AG10803 (cell line): ENCODE measurements around the gene PBX1.

Experiments used
- DNase-seq: peaks from one replicate; pipeline ENCODE4 v3.0.0; 2010; ENCODE audit warnings: low read depth
- H3K4me3 ChIP-seq: 2 replicates; pipeline ENCODE4 v1.5.1; 2011; ENCODE audit warnings: mild to moderate bottlenecking, low read length, control low read depth
- TF ChIP-seq, protein P1 (sequence below): conservative IDR thresholded peaks from 2 replicates; pipeline ENCODE4 v1.5.1; 2011; ENCODE audit warnings: mild to moderate bottlenecking, low read length, control low read depth, inconsistent platforms

The PBX1 gene

DNA sequence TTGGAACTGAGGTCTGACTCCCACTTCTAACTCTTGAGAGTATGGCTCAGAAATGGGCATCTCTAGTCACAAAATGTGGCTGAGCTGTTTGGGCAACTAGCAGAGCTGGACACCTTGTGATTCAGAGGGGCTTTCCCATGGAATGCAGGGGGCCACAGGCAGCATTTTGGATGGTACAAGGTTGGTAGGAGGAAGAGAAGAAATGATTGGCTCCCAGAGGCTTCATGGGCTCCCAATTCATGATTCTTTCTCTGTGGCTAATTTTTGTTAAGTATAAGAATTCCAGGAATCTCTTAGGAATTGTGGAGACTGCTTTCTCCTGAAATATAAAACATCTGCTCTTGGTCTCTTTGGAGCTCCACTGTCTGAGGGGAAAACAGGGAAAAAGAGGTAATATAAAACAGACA lies 49.7 kb downstream of the PBX1 start:
- no peak overlapping the region for H3K4me3 ChIP-seq
- peak; percentile 81 for DNase-seq
- TF ChIP-seq, protein P1, sequence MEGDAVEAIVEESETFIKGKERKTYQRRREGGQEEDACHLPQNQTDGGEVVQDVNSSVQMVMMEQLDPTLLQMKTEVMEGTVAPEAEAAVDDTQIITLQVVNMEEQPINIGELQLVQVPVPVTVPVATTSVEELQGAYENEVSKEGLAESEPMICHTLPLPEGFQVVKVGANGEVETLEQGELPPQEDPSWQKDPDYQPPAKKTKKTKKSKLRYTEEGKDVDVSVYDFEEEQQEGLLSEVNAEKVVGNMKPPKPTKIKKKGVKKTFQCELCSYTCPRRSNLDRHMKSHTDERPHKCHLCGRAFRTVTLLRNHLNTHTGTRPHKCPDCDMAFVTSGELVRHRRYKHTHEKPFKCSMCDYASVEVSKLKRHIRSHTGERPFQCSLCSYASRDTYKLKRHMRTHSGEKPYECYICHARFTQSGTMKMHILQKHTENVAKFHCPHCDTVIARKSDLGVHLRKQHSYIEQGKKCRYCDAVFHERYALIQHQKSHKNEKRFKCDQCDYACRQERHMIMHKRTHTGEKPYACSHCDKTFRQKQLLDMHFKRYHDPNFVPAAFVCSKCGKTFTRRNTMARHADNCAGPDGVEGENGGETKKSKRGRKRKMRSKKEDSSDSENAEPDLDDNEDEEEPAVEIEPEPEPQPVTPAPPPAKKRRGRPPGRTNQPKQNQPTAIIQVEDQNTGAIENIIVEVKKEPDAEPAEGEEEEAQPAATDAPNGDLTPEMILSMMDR, result no peak

DNA sequence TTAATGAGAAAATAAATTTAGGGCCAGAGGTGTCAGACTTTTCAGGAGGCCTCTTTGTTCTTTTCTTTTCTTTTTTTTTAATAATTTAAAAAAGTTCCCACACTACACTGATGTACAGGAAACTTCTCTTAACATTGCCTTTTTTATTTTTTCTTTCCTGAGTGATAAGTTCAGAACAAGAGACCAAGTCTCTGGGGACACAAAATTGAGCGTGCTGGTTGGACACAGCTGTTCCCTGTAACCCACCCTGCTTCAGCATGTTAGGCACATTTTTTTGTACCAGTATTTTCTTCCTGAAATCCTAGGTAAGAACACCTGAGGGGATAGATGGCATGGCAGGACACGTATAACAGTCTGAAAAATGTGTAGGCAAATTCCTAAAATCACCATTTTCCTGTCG lies 50.1 kb downstream of the PBX1 start:
- DNase-seq, result no peak
- H3K4me3 ChIP-seq, result no peak overlapping the region
- TF ChIP-seq, protein P1, result no peak

DNA sequence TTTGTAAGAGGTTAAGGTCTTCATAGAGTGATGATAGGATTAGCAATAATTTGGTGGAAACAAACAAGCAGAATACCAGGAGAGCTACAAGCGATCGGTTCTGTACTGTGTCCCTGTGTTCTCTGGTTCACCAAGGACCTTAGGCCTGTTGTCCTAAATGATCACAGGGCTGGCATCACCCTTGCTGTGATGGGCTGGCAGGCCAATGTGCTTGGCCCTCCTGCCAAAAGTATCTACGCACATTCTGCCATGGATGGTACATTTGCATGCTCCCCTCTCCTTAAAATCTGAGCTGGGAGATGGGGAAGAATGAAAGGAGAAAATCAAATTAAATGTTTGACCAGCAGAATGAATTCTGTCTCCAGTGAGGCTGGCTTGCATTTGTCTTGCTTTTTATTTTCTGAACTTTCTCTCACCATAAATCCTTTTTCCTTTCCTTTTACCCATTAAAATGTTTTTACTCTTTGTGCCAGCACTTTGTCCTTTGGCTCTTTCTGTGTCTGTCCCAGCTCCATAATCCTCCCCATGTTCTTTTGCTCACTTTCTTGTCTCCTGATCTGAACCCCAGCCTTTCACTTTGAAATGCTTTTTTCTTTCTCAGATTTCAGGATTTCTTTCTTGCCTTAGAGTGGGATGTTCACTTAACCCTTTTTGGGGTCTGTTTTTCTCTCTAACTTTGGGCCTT lies 51.7 kb downstream of the PBX1 start:
- no peak overlapping the region for H3K4me3 ChIP-seq
- DNase-seq, result no peak
- TF ChIP-seq, protein P1, result no peak

DNA sequence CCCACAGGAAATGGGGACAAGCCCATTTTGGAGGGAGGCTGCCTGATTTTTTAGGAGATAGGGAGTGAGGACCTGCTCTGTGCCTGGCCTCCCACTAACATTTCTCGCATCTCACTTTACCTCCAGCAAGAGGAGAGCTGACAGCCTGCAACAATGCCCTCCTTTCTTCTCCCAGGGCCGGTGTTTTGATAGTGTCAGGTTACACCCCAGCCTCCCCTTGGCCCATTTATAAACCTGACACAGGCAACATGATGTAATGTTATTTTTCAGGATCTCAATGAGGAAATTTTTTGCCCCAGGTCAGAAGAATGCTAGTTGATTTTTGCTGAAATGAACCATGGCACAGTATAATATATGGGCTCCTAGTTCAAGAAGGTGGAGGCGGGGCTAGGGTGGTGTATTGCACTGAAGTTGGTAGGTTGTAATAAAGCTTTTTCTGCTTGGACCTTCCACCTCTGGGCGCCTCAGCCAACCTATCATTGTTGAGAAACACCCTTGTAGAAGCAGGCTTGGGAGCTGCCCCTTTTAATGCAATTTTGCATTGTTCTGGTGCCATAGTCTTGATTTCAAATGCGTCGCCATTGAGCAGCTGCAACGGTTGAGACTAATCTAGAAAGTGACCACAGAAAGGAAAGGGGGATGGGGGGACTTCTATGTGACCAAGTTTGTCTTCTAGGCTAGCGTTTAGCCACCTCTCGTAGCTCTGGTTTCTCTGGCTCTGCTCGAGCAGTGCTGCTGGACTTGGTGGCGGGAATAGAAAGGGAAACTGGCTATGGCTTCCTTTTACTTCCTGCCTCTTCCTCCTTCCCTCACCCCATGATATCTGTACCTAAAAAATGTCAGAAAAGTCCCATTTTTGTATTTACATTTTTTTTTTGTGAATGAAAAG lies 53.0 kb downstream of the PBX1 start:
- peak; percentile 43 for DNase-seq
- H3K4me3 ChIP-seq, result no peak overlapping the region
- TF ChIP-seq, protein P1, result no peak

DNA sequence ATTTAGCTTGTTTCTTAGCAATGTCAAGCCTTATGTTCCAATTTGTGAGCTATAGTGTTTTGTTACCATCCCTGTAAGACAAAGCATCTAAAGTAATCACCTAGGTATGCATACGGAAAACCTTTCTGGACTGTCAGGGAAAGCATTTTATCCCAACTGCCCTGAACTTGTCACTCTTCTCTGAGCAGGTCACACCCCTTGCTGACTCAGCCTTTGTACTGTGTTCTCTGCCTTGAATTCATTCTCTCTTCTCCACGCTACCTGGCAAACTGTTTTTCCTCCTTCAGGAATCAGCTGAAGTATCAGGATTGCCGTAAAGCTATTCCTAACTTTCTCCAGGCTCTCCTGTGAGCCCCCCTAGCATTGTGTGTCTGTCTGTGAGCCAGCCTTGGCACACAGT lies 54.2 kb downstream of the PBX1 start:
- H3K4me3 ChIP-seq, result no peak overlapping the region
- TF ChIP-seq, protein P1, result no peak
- no peak for DNase-seq

DNA sequence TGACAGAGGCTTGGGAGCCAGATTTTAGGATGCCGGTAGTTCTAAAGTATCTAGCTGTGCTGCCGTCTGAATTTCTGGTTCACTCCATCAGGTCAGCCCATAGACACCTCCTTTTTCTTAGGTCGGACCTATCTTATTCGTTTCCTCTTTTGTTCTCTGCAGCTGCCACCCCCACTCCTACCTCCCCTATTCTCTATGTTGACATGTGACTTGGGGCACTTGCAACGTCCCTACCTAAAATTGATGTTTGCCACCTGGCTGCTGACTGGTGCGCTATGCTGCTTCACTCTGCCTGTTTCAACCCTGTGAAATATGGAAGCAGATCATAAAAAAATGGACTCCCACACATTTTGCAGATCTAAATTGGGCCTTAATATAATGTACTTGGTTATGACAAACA lies 55.3 kb downstream of the PBX1 start:
- DNase-seq, result no peak
- no peak overlapping the region for H3K4me3 ChIP-seq

More for the DNA sequence above, 55.3 kb downstream of the PBX1 start:
- TF ChIP-seq, protein P1, result no peak
